HG03108 (cell line): ENCODE results near the gene ASIC5.
"Not testable (repeated sequence)": the region's sequence is repeated elsewhere in the genome, so short reads cannot be mapped to it uniquely, and the experiment has no call there.

Experiments
- ATAC-seq: cut with Tn5 transposase; IDR thresholded peaks from one replicate; pipeline ENCODE4 v1.9.1; 2021; ENCODE audit warnings: moderate library complexity; ENCODE audit not compliant: unreplicated experiment

ASIC5 gene

GRCh38 chr4:155866177-155866576, at the start of gene ASIC5:
ASIC5 (minus strand) TSS chr4:155866277; CDS start chr4:155866226, 51 bp downstream.
- no peak for ATAC-seq

- no peak for ATAC-seq
These were observed 48.7 kb upstream of the ASIC5 start for GRCh38 chr4:155914782-155915181.

GRCh38 chr4:155911905-155912304, 45.8 kb upstream of the ASIC5 start:
- no peak for ATAC-seq

GRCh38 chr4:155909615-155910226, 43.6 kb upstream of the ASIC5 start:
- no peak for ATAC-seq

GRCh38 chr4:155908187-155909139, 42.4 kb upstream of the ASIC5 start:
- ATAC-seq = no peak

- ATAC-seq = no peak
These were observed 41.5 kb upstream of the ASIC5 start for GRCh38 chr4:155907556-155907955.

GRCh38 chr4:155906554-155907247, 40.6 kb upstream of the ASIC5 start:
- ATAC-seq = no peak

- no peak for ATAC-seq
These were observed 38.3 kb upstream of the ASIC5 start for GRCh38 chr4:155904331-155904730.

- ATAC-seq = no peak
These were observed 37.4 kb upstream of the ASIC5 start, which contains the start of gene TDO2 for GRCh38 chr4:155903453-155903852. TDO2 (plus strand) TSS chr4:155903696; CDS start chr4:155903759, 63 bp downstream.

- ATAC-seq = no peak
These were observed 34.9 kb upstream of the ASIC5 start for GRCh38 chr4:155901013-155901412.

GRCh38 chr4:155900381-155900780, 34.3 kb upstream of the ASIC5 start:
- ATAC-seq = no peak

GRCh38 chr4:155899891-155900290, 33.8 kb upstream of the ASIC5 start:
- no peak for ATAC-seq

- ATAC-seq = not testable (repeated sequence)
These were observed 32.3 kb upstream of the ASIC5 start for GRCh38 chr4:155898371-155898770.

GRCh38 chr4:155891058-155891457, 25.0 kb upstream of the ASIC5 start:
- ATAC-seq = no peak

- no peak for ATAC-seq
These were observed 23.9 kb upstream of the ASIC5 start for GRCh38 chr4:155889946-155890345.

- ATAC-seq = peak; percentile 84
These were observed 23.1 kb upstream of the ASIC5 start for GRCh38 chr4:155889031-155889793.

- ATAC-seq = no peak
These were observed 21.9 kb upstream of the ASIC5 start for GRCh38 chr4:155887847-155888570.

- ATAC-seq = no peak
These were observed 21.0 kb upstream of the ASIC5 start for GRCh38 chr4:155887045-155887444.

GRCh38 chr4:155885666-155886065, 19.6 kb upstream of the ASIC5 start:
- no peak for ATAC-seq

GRCh38 chr4:155883895-155884294, 17.8 kb upstream of the ASIC5 start:
- no peak for ATAC-seq
